GM12878 (cell line): ENCODE results near the gene ZNF32. TPM values are rescaled to one million over a fixed set of nuclear protein-coding genes. Genes with fewer than 3 reads are reported as not detected.

Experiments
- ATAC-seq: fragments of 200-7000 bp; cut with Tn5 transposase; 3 replicates; pipeline ENCODE4 v1.9.1; 2020; ENCODE audit warnings: mild to moderate bottlenecking, moderate library complexity
- BruUV-seq: library from RNA; stranded (reverse); fragments of 400-500 nt; replicated peaks from 2 replicates; lab custom pipeline; 2021; lab: Mats Ljungman, UMichigan
- CTCF ChIA-PET: fragments of 300-600 bp; sonication (Branson Sonifier 250); formaldehyde crosslinking; extraction: SDS; loops from one replicate; lab custom pipeline; 2021; ENCODE audit warnings: inconsistent platforms; lab: Yijun Ruan, JAX
- POLR2A ChIA-PET: fragments of 350-600 bp; formaldehyde crosslinking; extraction: SDS; loops from one replicate; lab custom pipeline; 2021; ENCODE audit warnings: inconsistent platforms; lab: Charles Lee
- RAD21 ChIA-PET: fragments of 300-600 bp; sonication (Branson Sonifier 250); formaldehyde crosslinking; loops from one replicate; lab custom pipeline; 2023; ENCODE audit warnings: antibody characterized with exemption; ENCODE audit not compliant: unreplicated experiment; lab: Charles Lee
- SMC1A ChIA-PET: fragments of 300-600 bp; sonication (Branson Sonifier 250); formaldehyde crosslinking; loops from one replicate; lab custom pipeline; 2023; ENCODE audit not compliant: unreplicated experiment, uncharacterized antibody; lab: Charles Lee
- DNase-seq: peaks from one replicate; pipeline ENCODE4 v3.0.0-alpha.2; 2011; ENCODE audit warnings: low read depth, low spot score
- FAIRE-seq: peaks from 3 replicates; lab custom pipeline; 2011; peaks lifted over from hg19 to GRCh38; lab: Jason Lieb, UNC
- H2AFZ ChIP-seq: 2 replicates; pipeline ENCODE4 v1.6.0; 2011; ENCODE audit warnings: low read depth, low read length, control low read depth; ENCODE audit not compliant: control insufficient read depth
- H3K27ac ChIP-seq: 2 replicates; pipeline ENCODE4 v1.5.1; 2011; ENCODE audit warnings: control low read depth; ENCODE audit not compliant: control insufficient read depth, insufficient read depth
- H3K27me3 ChIP-seq, 2 experiments: replicated peaks in 1 of 2; 2 replicates each; pipeline versions ENCODE4 v1.6.0 to v1.6.1; 2011; ENCODE audit warnings: low read length in 1 of 2; ENCODE audit not compliant: control insufficient read depth in 2 of 2, insufficient read depth in 2 of 2
- H3K36me3 ChIP-seq, 2 experiments: 2 replicates each; pipeline ENCODE4 v1.5.1; 2011; ENCODE audit warnings: low read length in 1 of 2; ENCODE audit not compliant: control insufficient read depth in 2 of 2, insufficient read depth in 2 of 2
- H3K4me1 ChIP-seq: 2 replicates; pipeline ENCODE4 v1.6.1; 2011; ENCODE audit warnings: mild to moderate bottlenecking, low read length, moderate library complexity, mixed read lengths; ENCODE audit not compliant: control insufficient read depth, insufficient read depth
- H3K4me2 ChIP-seq: 2 replicates; pipeline ENCODE4 v1.6.0; 2011; ENCODE audit warnings: control low read depth; ENCODE audit not compliant: control insufficient read depth, insufficient read depth
- H3K4me3 ChIP-seq: fragments of 200-600 bp; sonication (generic); 2 replicates; pipeline ENCODE4 v1.5.1; 2016
- H3K79me2 ChIP-seq: 2 replicates; pipeline ENCODE4 v1.6.0; 2011; ENCODE audit warnings: low read length; ENCODE audit not compliant: control insufficient read depth, insufficient read depth
- H3K9ac ChIP-seq: 2 replicates; pipeline ENCODE4 v1.8.0; 2011; ENCODE audit warnings: low read length, control low read depth, mixed read lengths; ENCODE audit not compliant: control insufficient read depth, insufficient read depth
- H3K9me3 ChIP-seq: replicated peaks from 3 replicates; pipeline ENCODE4 v1.5.1; 2011; ENCODE audit warnings: mild to moderate bottlenecking, low read length; ENCODE audit not compliant: control insufficient read depth, insufficient read depth
- H4K20me1 ChIP-seq: 2 replicates; pipeline ENCODE4 v1.6.0; 2011; ENCODE audit not compliant: control insufficient read depth, insufficient read depth
- ATF2 ChIP-seq: IDR thresholded peaks from 2 replicates; pipeline ENCODE4 v1.6.1; 2012; ENCODE audit warnings: low read length, inconsistent platforms
- ATF7 ChIP-seq: fragments of 450-650 bp; IDR thresholded peaks from 2 replicates; pipeline ENCODE4 v1.6.1; 2016; ENCODE audit warnings: low read depth, mild to moderate bottlenecking
- CHD1 ChIP-seq: IDR thresholded peaks from 2 replicates; pipeline ENCODE4 v1.6.1; 2012; ENCODE audit warnings: low read depth, low read length, improper control_type of control experiment
- CUX1 ChIP-seq: IDR thresholded peaks from 2 replicates; pipeline ENCODE4 v1.6.1; 2012; ENCODE audit warnings: improper control_type of control experiment, low read depth, low read length; ENCODE audit not compliant: insufficient replicate concordance
- DPF2 ChIP-seq: fragments of 450-650 bp; IDR thresholded peaks from 2 replicates; pipeline ENCODE4 v1.6.1; 2017; ENCODE audit warnings: mild to moderate bottlenecking
- IRF5 ChIP-seq: fragments of 450-650 bp; IDR thresholded peaks from 2 replicates; pipeline ENCODE4 v1.6.1; 2017; ENCODE audit warnings: borderline replicate concordance
- TCF12 ChIP-seq: IDR thresholded peaks from 2 replicates; pipeline ENCODE4 v1.6.1; 2011; ENCODE audit warnings: low read depth, mild to moderate bottlenecking, low read length
- ZNF592 ChIP-seq: fragments of 450-650 bp; IDR thresholded peaks from 2 replicates; pipeline ENCODE4 v1.6.1; 2017; ENCODE audit warnings: mild to moderate bottlenecking, moderate library complexity
- WGBS: methylation state at CpG from one replicate; pipeline ENCODE4 v1.1.6; 2016; ENCODE audit warnings: low lambda C conversion rate; ENCODE audit not compliant: insufficient replicate concordance, insufficient coverage; ENCODE audit errors: missing lambda C conversion rate; 5-methylcytosine and 5-hydroxymethylcytosine counted together
- in situ Hi-C: fragments of 300-500 bp; cut with MboI; formaldehyde crosslinking; loops from 9 replicates; pipeline ENCODE4 v1.14.3; 2018; ENCODE audit warnings: mixed read lengths
- intact Hi-C: fragments of 100-400 bp; cut with micrococcal nuclease; formaldehyde crosslinking; loops from one replicate; pipeline ENCODE4 v1.14.2; 2022; ENCODE audit not compliant: unreplicated experiment
- polyA plus RNA-seq, 11 experiments: library from polyadenylated mRNA; depleted of rRNA in 4 of 11; unstranded in 6 of 11; stranded (reverse) in 5 of 11; fragments of >200 nt; fragmentation: Nextera tagmentation in 4 of 11; fragmentation: Illumina TruSeq in 1 of 11; extraction: Ambion mirVana in 4 of 11; extraction: Trizol in 1 of 11; gene quantifications; 1 replicate in 1 of 11; 2 replicates in 10 of 11; pipeline versions ENCODE4 v1.2.1 to v1.2.3, GENCODE V29; 2011 to 2016; ENCODE audit warnings: inconsistent platforms in 2 of 11, missing spikeins in 2 of 11, low read depth in 1 of 11
- total RNA-seq, 4 experiments: library from RNA; depleted of rRNA in 3 of 4; stranded (reverse); fragments of >200 nt in 3 of 4; fragmentation: Illumina TruSeq in 1 of 4; extraction: Trizol in 1 of 4; gene quantifications; 2 replicates each; pipeline versions ENCODE4 v1.2.1 to v1.2.3, GENCODE V29; 2013 to 2021

Gene ZNF32
- total and polyA plus RNA-seq, 10 of the 15 experiments (the other 5 are each of a cell fraction or from before 2014, with no cell fraction given), result 1.9 to 23.0 (median 3.4) TPM

- FAIRE-seq (no peak), ATAC-seq (no peak), DNase-seq (no peak)
- no peak overlapping the region for H3K9ac ChIP-seq
- H4K20me1 ChIP-seq, result no peaks in the 10 kb centered on the region
- intact Hi-C loops (no loop called here), in situ Hi-C loops (no loop called here)
- H3K4me2 ChIP-seq, result no peak overlapping the region
- no peaks in the 10 kb centered on the region for H3K9me3 ChIP-seq
- RAD21 ChIA-PET, result no interaction called here
- H2AFZ ChIP-seq, result no peak overlapping the region
- H3K27me3 ChIP-seq, result no peaks in the 10 kb centered on the region
- TF ChIP-seq ATF2 (no peak), IRF5 (no peak), ZNF592 (no peak), ATF7 (no peak), DPF2 (no peak), TCF12 (no peak), CHD1 (no peak), CUX1 (no peak)
- H3K4me1 ChIP-seq, result no peaks in the 10 kb centered on the region
- H3K36me3 ChIP-seq, result no peaks in the 10 kb centered on the region
- H3K79me2 ChIP-seq, result no peaks in the 10 kb centered on the region
- POLR2A ChIA-PET, result no interaction called here
- BruUV-seq, result no TSS peak
- whole genome bisulfite sequencing, result 0% methylated on average over 1 of the region's 1 CpG
- no peak overlapping the region for H3K27ac ChIP-seq
- no peak overlapping the region for H3K4me3 ChIP-seq
- SMC1A ChIA-PET, result no interaction called here
- CTCF ChIA-PET, result no interaction called here
Observed at GRCh38 chr10:43627942-43628341, 20.7 kb downstream of the ZNF32 start.
